ENCODE data around the gene AFF3. TPM values are rescaled to one million over a fixed set of nuclear protein-coding genes. Genes with fewer than 3 reads are reported as not detected.

The AFF3 gene
- total RNA-seq, 1 experiment from 2014 or later, result 0.22 TPM

- Histone ChIP-seq H4K20me1 (ENCODE audit: control insufficient read depth, insufficient read depth, insufficient read length) (no peaks in the 10 kb centered on the region), H3K56ac (ENCODE audit: insufficient read length, low read depth, low read length) (no peak overlapping the region), H2BK12ac (ENCODE audit: insufficient read length, low read depth, low read length) (no peak overlapping the region), H2BK120ac (ENCODE audit: low read depth, low read length, poor library complexity, severe bottlenecking) (no peak overlapping the region), H3K27ac (ENCODE audit: insufficient read length, low read depth, low read length) (no peak overlapping the region), H4K5ac (ENCODE audit: insufficient read length, low read depth, low read length) (no peak overlapping the region), H3K4ac (ENCODE audit: low read depth, low read length) (no peak overlapping the region), H3T11ph (ENCODE audit: low read length) (no peak overlapping the region), H3K27me3 (ENCODE audit: insufficient read depth, low read length) (no peaks in the 10 kb centered on the region), H3K23ac (ENCODE audit: insufficient read length, low read depth, low read length) (no peak overlapping the region), H2BK20ac (ENCODE audit: low read depth, low read length, poor library complexity, severe bottlenecking) (no peak overlapping the region), H3K23me2 (ENCODE audit: insufficient read length, low read depth, low read length, poor library complexity, severe bottlenecking) (no peaks in the 10 kb centered on the region), H2BK15ac (ENCODE audit: low read depth, low read length) (no peak overlapping the region), H3K79me1 (ENCODE audit: insufficient read depth, low read depth, low read length, poor library complexity, severe bottlenecking) (no peaks in the 10 kb centered on the region), H3K4me2 (ENCODE audit: insufficient read depth, insufficient read length, low read length) (no peak overlapping the region), H4K91ac (ENCODE audit: insufficient read length, low read depth, low read length) (no peak overlapping the region), H3K9me3 (ENCODE audit: control insufficient read depth, low read depth, low read length) (no peaks in the 10 kb centered on the region), H3K18ac (ENCODE audit: insufficient read length, low read depth, low read length) (no peak overlapping the region), H2BK5ac (ENCODE audit: insufficient read length, low read length) (no peak overlapping the region), H3K14ac (ENCODE audit: insufficient read depth, low read length) (no peak overlapping the region), H4K8ac (replicated peaks; ENCODE audit: insufficient read length, low read depth, low read length) (no peak overlapping the region), H3K4me1 (ENCODE audit: insufficient read depth, low read length) (no peaks in the 10 kb centered on the region), H2AFZ (ENCODE audit: low read length) (no peak overlapping the region), H3K79me2 (ENCODE audit: insufficient read depth, low read length) (no peaks in the 10 kb centered on the region), H3K9ac (ENCODE audit: extremely low read depth, insufficient read length, low read length) (no peak overlapping the region), H2AK5ac (ENCODE audit: insufficient read length, low read length) (no peak overlapping the region)
- Mint-ChIP-seq H3K9me3 (no peaks in the 10 kb centered on the region; a peak in 1 of 5 replicates), H3K36me3 (ENCODE audit: insufficient read depth in 1 of 3, low read depth in 3 of 3) (no peaks in the 10 kb centered on the region), H3K27ac (no peak overlapping the region), H3K4me3 (no peak overlapping the region), H3K27me3 (ENCODE audit: low read depth) (peaks cover 8% of the 10 kb centered on the region), H3K4me1 (peaks cover 8% of the 10 kb centered on the region in 2 experiments)
- no CpG with 5 or more reads among the region's 8 CpGs for WGBS (ENCODE audit: extremely low coverage, insufficient read length, low lambda C conversion rate)
- DNase-seq, result no peak
- TF ChIP-seq, protein P1, sequence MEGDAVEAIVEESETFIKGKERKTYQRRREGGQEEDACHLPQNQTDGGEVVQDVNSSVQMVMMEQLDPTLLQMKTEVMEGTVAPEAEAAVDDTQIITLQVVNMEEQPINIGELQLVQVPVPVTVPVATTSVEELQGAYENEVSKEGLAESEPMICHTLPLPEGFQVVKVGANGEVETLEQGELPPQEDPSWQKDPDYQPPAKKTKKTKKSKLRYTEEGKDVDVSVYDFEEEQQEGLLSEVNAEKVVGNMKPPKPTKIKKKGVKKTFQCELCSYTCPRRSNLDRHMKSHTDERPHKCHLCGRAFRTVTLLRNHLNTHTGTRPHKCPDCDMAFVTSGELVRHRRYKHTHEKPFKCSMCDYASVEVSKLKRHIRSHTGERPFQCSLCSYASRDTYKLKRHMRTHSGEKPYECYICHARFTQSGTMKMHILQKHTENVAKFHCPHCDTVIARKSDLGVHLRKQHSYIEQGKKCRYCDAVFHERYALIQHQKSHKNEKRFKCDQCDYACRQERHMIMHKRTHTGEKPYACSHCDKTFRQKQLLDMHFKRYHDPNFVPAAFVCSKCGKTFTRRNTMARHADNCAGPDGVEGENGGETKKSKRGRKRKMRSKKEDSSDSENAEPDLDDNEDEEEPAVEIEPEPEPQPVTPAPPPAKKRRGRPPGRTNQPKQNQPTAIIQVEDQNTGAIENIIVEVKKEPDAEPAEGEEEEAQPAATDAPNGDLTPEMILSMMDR (conservative IDR thresholded peaks at IDR 0.05), result no peak
These were observed 314.9 kb downstream of the AFF3 start for GRCh38 chr2:99827296-99827999.
